GM13977 (cell line): ENCODE data around the gene SYT17.

ENCODE experiments used
- DNase-seq: peaks from one replicate; pipeline ENCODE4 v3.0.0; 2012; ENCODE audit warnings: low spot score
- CTCF ChIP-seq: IDR thresholded peaks from 2 replicates; pipeline ENCODE4 v1.5.1; 2012; ENCODE audit warnings: mild to moderate bottlenecking, control low read depth; ENCODE audit not compliant: insufficient read depth; ENCODE audit errors: extremely low read depth, missing control alignments
- in situ Hi-C: fragments of 300-500 bp; cut with MboI; formaldehyde crosslinking; loops from one replicate; pipeline ENCODE4 v1.12.0; 2022; ENCODE audit warnings: low sequenced_read_pairs, low pct_unique_long_range_greater_than_20kb, mixed read lengths, inconsistent platforms; ENCODE audit not compliant: unreplicated experiment

The SYT17 gene

GRCh38 chr16:19238406-19238805 lies 70.4 kb downstream of the SYT17 start:
- no peak for TF ChIP-seq CTCF
- in situ Hi-C loops: no loop called here
- no peak for DNase-seq

- in situ Hi-C loops: no loop called here
- no peak for TF ChIP-seq CTCF
- no peak for DNase-seq
These were observed 71.6 kb downstream of the SYT17 start for GRCh38 chr16:19239511-19240155.

GRCh38 chr16:19240494-19240893 lies 72.5 kb downstream of the SYT17 start:
- no peak for TF ChIP-seq CTCF
- DNase-seq: no peak
- in situ Hi-C loops: no loop called here

- DNase-seq: no peak
- no peak for TF ChIP-seq CTCF
- in situ Hi-C loops: no loop called here
These were observed 73.5 kb downstream of the SYT17 start for GRCh38 chr16:19241512-19241911.

- TF ChIP-seq CTCF: no peak
- no peak for DNase-seq
- in situ Hi-C loops: no loop called here
These were observed 74.1 kb downstream of the SYT17 start for GRCh38 chr16:19242186-19242585.

GRCh38 chr16:19242987-19243575 lies 75.0 kb downstream of the SYT17 start:
- in situ Hi-C loops: no loop called here
- TF ChIP-seq CTCF: no peak
- no peak for DNase-seq
